ENCODE measurements around the gene SYPL1.

Gene SYPL1

DNA sequence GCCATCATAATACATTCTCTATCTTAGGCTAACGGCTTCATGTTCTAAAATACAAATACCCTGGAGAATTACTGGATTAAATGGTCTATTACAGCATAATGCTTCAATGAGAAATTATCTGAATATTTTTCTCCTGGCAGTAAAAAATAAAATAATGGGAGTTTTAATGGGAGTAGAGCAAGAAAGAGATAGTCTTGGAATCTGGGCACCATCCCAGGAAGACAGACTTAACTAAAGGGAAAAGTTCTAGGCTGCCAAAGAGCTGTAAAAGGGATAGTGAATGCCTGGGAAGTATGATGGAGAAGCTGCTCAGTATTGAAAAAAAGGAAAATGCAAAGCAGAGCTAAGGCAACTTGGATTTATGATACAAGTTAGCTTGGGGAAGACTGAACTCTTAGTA lies 12.1 kb upstream of the SYPL1 start:
- ChIA-PET CTCF (interaction anchor here (0.7 kb wide), 1 partner anchor 29 kb away, joined by 4 read pairs; no protein-coding TSS in a partner anchor), POLR2A (no interaction called here)
- H3K4me3 ChIP-seq (ENCODE audit: low read depth, low read length): no peak overlapping the region
- TF ChIP-seq, protein P1, sequence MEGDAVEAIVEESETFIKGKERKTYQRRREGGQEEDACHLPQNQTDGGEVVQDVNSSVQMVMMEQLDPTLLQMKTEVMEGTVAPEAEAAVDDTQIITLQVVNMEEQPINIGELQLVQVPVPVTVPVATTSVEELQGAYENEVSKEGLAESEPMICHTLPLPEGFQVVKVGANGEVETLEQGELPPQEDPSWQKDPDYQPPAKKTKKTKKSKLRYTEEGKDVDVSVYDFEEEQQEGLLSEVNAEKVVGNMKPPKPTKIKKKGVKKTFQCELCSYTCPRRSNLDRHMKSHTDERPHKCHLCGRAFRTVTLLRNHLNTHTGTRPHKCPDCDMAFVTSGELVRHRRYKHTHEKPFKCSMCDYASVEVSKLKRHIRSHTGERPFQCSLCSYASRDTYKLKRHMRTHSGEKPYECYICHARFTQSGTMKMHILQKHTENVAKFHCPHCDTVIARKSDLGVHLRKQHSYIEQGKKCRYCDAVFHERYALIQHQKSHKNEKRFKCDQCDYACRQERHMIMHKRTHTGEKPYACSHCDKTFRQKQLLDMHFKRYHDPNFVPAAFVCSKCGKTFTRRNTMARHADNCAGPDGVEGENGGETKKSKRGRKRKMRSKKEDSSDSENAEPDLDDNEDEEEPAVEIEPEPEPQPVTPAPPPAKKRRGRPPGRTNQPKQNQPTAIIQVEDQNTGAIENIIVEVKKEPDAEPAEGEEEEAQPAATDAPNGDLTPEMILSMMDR (IDR thresholded peaks at IDR 0.05; ENCODE audit: insufficient read depth, low read length, missing control alignments): no peak
- no peak for DNase-seq (ENCODE audit: low read depth, low spot score)

DNA sequence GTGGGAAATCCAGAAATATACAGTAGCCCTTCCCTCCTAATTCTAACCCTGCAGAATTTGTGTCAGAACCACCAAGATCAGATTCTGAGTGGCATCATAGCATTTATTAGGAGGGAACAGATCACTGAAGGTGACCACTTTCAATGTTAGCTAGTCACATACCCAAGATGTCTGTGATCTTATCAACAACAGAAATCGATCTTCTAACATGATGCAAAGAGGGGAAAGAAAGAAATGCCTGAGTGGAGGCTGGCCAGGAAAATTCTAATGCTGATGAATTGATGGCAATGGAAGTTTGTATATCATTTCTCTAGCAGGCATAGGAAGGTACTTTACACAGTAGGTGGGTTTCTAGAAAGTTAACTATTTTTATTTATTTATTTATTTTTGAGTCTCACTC lies 10.6 kb upstream of the SYPL1 start:
- ChIA-PET CTCF (interaction anchor here (1.2 kb wide), 1 partner anchor 30 kb away, joined by 4 read pairs; no protein-coding TSS in a partner anchor), POLR2A (no interaction called here)
- TF ChIP-seq, protein P1 (IDR thresholded peaks at IDR 0.05; ENCODE audit: insufficient read depth, low read length, missing control alignments): no peak
- H3K4me3 ChIP-seq (ENCODE audit: low read depth, low read length): no peak overlapping the region
- DNase-seq (ENCODE audit: low read depth, low spot score): no peak

DNA sequence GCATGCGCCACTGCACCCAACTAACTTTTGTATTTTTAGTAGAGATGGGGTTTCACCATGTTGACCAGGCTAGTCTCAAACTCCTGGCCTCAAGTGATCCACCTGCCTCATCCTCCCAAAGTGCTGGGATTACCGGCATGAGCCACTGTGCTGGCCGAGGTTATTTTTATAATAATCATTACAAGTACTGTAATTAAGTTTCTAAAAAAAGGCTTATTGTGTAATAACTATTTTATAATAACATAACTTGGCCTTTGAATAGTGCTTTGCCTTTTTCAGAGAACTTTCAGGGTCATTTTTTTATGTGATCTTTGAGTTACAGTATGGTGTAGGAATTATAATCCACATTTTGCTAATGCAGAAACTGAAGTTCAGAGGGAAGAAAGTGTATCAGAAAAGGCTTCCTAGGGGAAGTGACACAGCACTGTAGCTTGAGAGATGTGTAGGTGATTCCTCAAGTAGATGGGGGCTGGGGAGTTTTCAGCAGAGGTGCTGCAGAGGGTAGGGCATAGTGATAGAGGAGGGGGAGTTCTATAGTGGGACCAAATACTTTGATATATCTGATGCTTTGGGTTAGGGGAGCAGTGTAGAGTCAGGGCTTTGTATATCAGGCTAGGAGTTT lies 9.2 kb upstream of the SYPL1 start:
- TF ChIP-seq, protein P1 (IDR thresholded peaks at IDR 0.05; ENCODE audit: insufficient read depth, low read length, missing control alignments): no peak
- POLR2A ChIA-PET: no interaction called here
- no peak overlapping the region for H3K4me3 ChIP-seq (ENCODE audit: low read depth, low read length)
- DNase-seq (ENCODE audit: low read depth, low spot score): no peak
- CTCF ChIA-PET: interaction anchor here (0.9 to 2.1 kb wide), 2 partner anchors 9 to 33 kb away, joined by 4 to 5 read pairs; partner anchors contain the start of gene SYPL1

DNA sequence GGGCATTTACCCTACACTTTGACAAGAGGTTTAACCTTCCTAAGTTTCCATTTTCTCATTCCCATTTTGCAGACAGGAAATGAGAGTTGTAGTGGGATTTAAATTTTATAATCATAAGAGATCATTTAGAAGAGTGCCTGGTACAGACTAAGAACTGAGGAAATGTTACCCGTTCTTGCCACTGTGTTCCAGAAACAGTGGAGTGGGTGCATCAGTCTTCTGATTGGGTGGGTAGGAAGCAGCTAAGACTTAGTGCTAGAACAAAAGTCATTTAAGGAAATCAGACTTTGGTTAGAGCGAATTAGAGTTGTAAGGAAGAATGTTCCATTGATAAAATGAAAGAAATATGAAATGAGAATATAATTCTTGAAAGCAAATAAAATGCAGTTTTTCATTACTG lies 8.4 kb upstream of the SYPL1 start:
- TF ChIP-seq, protein P1 (IDR thresholded peaks at IDR 0.05; ENCODE audit: insufficient read depth, low read length, missing control alignments): no peak
- no peak overlapping the region for H3K4me3 ChIP-seq (ENCODE audit: low read depth, low read length)
- ChIA-PET POLR2A (no interaction called here), CTCF (interaction anchor here (1.9 to 2.1 kb wide), 2 partner anchors 9 to 33 kb away, joined by 5 to 6 read pairs; no protein-coding TSS in a partner anchor)
- DNase-seq (ENCODE audit: low read depth, low spot score): no peak

DNA sequence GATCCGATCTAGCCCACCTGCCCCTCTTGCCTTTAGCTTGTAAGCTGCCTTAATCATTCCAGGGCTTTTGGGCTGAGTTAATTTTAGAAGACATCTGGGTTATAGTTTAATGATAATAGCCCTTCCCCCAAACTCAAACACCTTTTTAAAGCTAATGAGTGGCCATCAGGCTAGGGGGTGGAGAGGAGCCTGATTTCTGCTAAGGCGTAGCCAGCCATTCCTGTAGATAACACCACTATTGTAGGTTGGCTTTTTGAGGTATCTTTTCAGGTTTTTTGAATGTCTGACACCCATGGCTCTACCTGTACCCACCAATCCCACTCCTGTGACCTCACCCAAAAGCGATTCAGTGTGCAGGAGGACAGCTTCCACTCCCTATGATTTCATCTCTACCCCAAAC lies 7.6 kb upstream of the SYPL1 start:
- no peak overlapping the region for H3K4me3 ChIP-seq (ENCODE audit: low read depth, low read length)
- no peak for DNase-seq (ENCODE audit: low read depth, low spot score)
- TF ChIP-seq, protein P1 (IDR thresholded peaks at IDR 0.05; ENCODE audit: insufficient read depth, low read length, missing control alignments): no peak
- POLR2A ChIA-PET: interaction anchor here (0.7 kb wide), 1 partner anchor 12 kb away, joined by 5 read pairs; no protein-coding TSS in a partner anchor
- CTCF ChIA-PET: interaction anchor here (0.9 to 2.1 kb wide), 3 partner anchors 9 to 57 kb away, joined by 3 to 6 read pairs (median 5); no protein-coding TSS in a partner anchor

DNA sequence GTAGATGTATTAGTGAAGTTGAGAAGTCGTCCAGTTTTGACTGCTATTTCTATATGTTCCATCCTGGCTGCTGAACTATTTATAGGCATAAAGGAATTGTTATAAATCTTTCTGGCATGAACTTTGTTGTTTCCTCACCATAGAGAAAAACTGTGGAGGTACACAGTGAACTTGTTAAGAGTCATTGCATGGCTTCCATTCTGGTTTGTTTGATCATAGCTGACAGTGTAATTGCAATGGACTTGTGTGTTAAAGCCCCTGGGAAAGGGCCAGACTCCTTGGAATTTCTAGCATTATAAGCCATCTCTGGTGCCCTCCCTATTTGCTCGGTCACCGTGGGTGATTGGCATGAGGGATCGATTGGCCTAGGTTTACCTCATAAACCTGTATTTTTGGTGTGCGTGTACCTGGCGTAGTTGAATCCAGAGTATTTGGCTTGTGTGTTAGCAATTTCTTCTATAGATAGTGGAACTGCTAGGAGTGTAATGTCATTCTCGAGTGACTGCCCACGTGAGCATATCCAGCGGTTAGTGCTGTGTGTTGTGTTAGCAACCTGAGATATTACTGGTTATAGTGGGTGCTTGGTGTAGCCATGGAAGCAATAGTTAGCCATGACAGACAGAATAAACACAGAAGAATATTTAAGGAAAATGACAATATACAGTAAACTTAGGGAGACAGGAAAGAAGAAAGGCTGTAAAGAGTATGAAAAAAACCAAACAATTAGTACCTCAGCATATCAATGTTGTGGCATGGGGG lies 5.9 kb upstream of the SYPL1 start:
- TF ChIP-seq, protein P1 (IDR thresholded peaks at IDR 0.05; ENCODE audit: insufficient read depth, low read length, missing control alignments): no peak
- DNase-seq (ENCODE audit: low read depth, low spot score): no peak
- no peak overlapping the region for H3K4me3 ChIP-seq (ENCODE audit: low read depth, low read length)
- ChIA-PET POLR2A (no interaction called here), CTCF (no interaction called here)

Data from AG04449 (cell line).